DMS53 (cell line): ENCODE results near the gene SPATA31A1.
"Not testable (repeated sequence)": the region's sequence is repeated elsewhere in the genome, so short reads cannot be mapped to it uniquely, and the experiment has no call there.

Experiments
- DNase-seq: peaks from one replicate; lab custom pipeline; 2025; lab: John Stamatoyannopoulos, UW

SPATA31A1 gene

DNA sequence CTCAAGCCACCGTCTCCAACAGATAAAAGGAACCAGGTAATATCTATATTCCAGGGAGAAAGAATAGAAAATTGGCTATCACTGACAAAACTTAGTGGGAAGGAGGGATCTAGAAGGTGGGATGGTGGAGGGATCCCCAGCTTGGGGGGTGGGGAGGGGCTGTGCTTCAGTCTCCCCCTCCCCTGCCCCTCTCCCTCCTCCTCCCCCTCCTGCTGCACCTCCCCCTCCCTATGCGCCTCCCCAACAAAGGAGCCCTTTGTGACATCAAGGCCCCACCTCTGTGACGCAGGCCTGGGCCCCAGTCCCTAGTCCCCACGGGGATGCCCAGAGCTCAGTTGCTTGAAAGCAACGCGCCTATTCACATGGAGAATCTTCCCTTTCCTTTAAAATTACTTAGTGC, at the start of gene SPATA31A1:
Gene SPATA31A1, plus strand, starts transcription at position 301 of the 400 bp plus-strand sequence. Its CDS starts 62 bp downstream, at position 363.
- not testable (repeated sequence) for DNase-seq

GRCh38 chr9:39407261-39408204, 52.1 kb downstream of the SPATA31A1 start:
- not testable (repeated sequence) for DNase-seq

GRCh38 chr9:39411254-39411940, 55.9 kb downstream of the SPATA31A1 start:
- not testable (repeated sequence) for DNase-seq
